Measurements from ENCODE around the gene SBSN. TPM values are rescaled to one million over a fixed set of nuclear protein-coding genes. Genes with fewer than 3 reads are reported as not detected.
A peak's percentile ranks its signal among the peaks of the same experiment; 100 is the strongest.

SBSN gene
- total RNA-seq, 1 experiment from 2014 or later: 0.15 TPM

DNA sequence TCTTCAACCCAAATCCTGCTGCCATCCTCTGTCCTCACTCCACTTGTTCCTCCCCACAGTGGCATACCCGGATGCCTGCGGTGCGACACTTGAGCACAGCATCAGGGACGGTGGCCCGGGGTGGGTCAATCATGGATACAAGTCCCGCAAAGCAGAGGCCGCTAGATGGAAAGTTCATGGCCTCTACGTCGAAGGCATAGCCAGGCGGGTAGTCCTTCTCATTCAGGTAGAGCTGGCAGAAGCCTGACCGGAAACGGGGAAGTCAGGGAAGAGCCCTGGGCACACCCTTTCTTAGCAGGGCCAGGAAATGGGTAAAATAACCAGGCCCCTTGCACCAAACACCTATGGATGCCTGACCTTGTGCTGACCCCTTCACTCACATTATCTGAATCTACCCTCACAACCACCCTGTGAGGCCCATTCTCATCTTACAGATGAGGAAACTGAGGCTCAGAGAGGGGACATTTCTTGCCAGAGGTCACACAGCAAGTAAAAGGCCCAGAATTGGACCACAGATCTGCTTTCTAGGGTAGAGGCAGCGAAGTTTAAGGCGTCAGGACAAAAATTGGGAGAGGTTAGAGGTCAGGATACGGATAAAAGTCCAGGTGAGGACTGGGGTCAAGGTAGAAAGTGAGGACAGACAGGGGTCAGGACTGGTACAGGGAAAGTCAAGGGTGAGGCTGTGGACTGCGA, 28.9 kb upstream of the SBSN start:
- H3K9me3 Mint-ChIP-seq: no peaks in the 10 kb centered on the region
- peak overlapping the region; percentile 83 for H3K4me2 ChIP-seq (ENCODE audit: insufficient read depth, insufficient read length, low read length)

More for the DNA sequence above, 28.9 kb upstream of the SBSN start:
- Histone ChIP-seq H3K4me1 (ENCODE audit: insufficient read depth, low read length) (no peaks in the 10 kb centered on the region), H2AK5ac (ENCODE audit: insufficient read length, low read length) (no peak overlapping the region), H2BK12ac (ENCODE audit: insufficient read length, low read depth, low read length) (no peak overlapping the region), H4K5ac (ENCODE audit: insufficient read length, low read depth, low read length) (no peak overlapping the region), H3K79me1 (ENCODE audit: insufficient read depth, low read depth, low read length, poor library complexity, severe bottlenecking) (no peaks in the 10 kb centered on the region), H3K27me3 (ENCODE audit: insufficient read depth, low read length) (peaks cover 3% of the 10 kb centered on the region; the same call in 1 of the 2 replicates), H3K27ac (ENCODE audit: insufficient read length, low read depth, low read length) (no peak overlapping the region), H3T11ph (ENCODE audit: low read length) (no peak overlapping the region), H2AFZ (ENCODE audit: low read length) (no peak overlapping the region), H3K9me3 (ENCODE audit: control insufficient read depth, low read depth, low read length) (no peaks in the 10 kb centered on the region), H3K23me2 (ENCODE audit: insufficient read length, low read depth, low read length, poor library complexity, severe bottlenecking) (peaks cover 7% of the 10 kb centered on the region), H2BK15ac (ENCODE audit: low read depth, low read length) (no peak overlapping the region), H3K79me2 (ENCODE audit: insufficient read depth, low read length) (no peaks in the 10 kb centered on the region; the same call in 1 of the 2 replicates), H3K56ac (ENCODE audit: insufficient read length, low read depth, low read length) (no peak overlapping the region), H4K20me1 (ENCODE audit: control insufficient read depth, insufficient read depth, insufficient read length) (no peaks in the 10 kb centered on the region), H3K23ac (ENCODE audit: insufficient read length, low read depth, low read length) (no peak overlapping the region), H2BK120ac (ENCODE audit: low read depth, low read length, poor library complexity, severe bottlenecking) (no peak overlapping the region), H3K18ac (ENCODE audit: insufficient read length, low read depth, low read length) (no peak overlapping the region), H3K4ac (ENCODE audit: low read depth, low read length) (no peak overlapping the region), H2BK5ac (ENCODE audit: insufficient read length, low read length) (no peak overlapping the region), H2BK20ac (ENCODE audit: low read depth, low read length, poor library complexity, severe bottlenecking) (no peak overlapping the region), H3K9ac (ENCODE audit: extremely low read depth, insufficient read length, low read length) (no peak overlapping the region), H4K8ac (replicated peaks; ENCODE audit: insufficient read length, low read depth, low read length) (no peak overlapping the region), H3K14ac (ENCODE audit: insufficient read depth, low read length) (no peak overlapping the region), H4K91ac (ENCODE audit: insufficient read length, low read depth, low read length) (no peak overlapping the region)
- TF ChIP-seq, protein P1, sequence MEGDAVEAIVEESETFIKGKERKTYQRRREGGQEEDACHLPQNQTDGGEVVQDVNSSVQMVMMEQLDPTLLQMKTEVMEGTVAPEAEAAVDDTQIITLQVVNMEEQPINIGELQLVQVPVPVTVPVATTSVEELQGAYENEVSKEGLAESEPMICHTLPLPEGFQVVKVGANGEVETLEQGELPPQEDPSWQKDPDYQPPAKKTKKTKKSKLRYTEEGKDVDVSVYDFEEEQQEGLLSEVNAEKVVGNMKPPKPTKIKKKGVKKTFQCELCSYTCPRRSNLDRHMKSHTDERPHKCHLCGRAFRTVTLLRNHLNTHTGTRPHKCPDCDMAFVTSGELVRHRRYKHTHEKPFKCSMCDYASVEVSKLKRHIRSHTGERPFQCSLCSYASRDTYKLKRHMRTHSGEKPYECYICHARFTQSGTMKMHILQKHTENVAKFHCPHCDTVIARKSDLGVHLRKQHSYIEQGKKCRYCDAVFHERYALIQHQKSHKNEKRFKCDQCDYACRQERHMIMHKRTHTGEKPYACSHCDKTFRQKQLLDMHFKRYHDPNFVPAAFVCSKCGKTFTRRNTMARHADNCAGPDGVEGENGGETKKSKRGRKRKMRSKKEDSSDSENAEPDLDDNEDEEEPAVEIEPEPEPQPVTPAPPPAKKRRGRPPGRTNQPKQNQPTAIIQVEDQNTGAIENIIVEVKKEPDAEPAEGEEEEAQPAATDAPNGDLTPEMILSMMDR (conservative IDR thresholded peaks at IDR 0.05): no peak
- Mint-ChIP-seq H3K27me3 (ENCODE audit: low read depth) (peaks cover 70% of the 10 kb centered on the region), H3K4me3 (peak overlapping the region; percentile 85 to 90), H3K36me3 (ENCODE audit: insufficient read depth in 1 of 3, low read depth in 3 of 3) (no peaks in the 10 kb centered on the region; a peak in 1 of 7 replicates), H3K27ac (peak overlapping the region in 1 of 3 experiments; percentile 4; a peak in 1 of 7 replicates), H3K4me1 (peaks cover 9 to 14% of the 10 kb centered on the region in 2 experiments)
- no peak for DNase-seq
- no CpG with 5 or more reads among the region's 16 CpGs for WGBS (ENCODE audit: extremely low coverage, insufficient read length, low lambda C conversion rate)
